HG02623 (cell line): ENCODE data around the gene DRC3.
A peak's percentile ranks its signal among the peaks of the same experiment; 100 is the strongest.

ENCODE experiments used
- ATAC-seq: cut with Tn5 transposase; IDR thresholded peaks from one replicate; pipeline ENCODE4 v1.9.1; 2021; ENCODE audit warnings: moderate library complexity; ENCODE audit not compliant: unreplicated experiment

The DRC3 gene

DNA sequence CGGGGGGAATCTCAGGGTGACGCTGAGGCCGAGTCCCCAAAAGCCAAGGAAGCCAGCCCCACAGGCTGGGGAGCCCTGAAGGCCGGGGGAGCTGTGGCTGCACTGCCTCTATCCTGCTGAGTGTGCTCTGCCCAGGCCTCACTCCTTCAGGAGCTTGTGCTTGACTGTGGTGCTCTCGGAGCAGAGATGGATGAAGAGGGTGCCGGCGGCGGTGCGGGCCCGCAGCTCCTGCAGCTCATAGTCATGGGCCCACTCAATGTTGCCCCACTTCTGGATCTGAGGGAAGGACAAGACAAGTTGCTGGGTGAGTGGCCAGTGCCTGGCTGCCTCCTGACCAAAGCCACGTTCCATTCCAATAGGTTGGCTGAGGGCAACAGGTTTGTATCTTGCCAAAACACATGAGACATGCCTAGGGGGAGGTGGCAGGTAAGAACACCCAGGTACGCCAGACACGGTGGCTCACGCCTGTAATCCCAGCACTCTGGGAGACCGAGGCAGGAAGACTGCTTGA lies 45.8 kb downstream of the DRC3 start:
- no peak for ATAC-seq

- ATAC-seq, result no peak
These were observed 47.1 kb downstream of the DRC3 start for GRCh38 chr17:18019838-18020154.

DNA sequence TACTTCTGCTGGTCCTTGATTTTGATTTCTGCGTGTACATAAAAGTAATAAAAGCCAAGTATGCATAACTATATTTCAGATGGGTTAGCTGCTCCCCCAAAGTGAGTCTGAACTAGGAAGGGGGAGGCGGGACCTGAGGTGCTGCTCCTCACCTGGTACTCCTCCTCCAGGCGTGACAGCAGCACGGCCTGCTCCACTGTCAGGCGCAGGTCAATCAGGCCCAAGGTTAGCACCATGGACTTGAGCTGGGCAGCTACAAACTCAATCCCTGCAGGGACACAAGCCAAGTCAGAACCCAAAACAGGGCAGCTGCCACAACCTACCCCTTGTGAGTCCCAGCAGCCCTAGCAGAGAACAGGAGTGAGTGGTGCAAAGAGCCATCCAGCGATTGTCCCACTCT lies 48.3 kb downstream of the DRC3 start:
- no peak for ATAC-seq

DNA sequence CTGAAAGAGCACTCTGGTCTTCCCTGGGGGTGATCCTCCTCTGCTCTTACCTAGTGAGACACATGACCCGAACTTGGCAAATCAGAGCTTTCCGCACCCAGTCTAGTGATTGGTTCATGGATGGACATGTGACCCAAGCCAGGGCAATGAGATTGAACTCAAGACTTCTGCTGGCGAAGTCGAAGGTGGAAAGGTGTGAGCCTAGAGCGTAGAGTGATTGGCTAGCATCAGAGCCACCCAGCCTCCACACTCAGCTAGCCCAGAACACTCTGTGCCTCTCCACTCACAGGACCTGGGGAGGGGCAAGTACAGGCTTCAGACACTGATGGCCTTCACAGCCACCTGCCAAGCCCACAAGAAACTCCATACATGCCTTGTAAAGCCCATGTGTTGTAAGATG lies 48.7 kb downstream of the DRC3 start:
- no peak for ATAC-seq

DNA sequence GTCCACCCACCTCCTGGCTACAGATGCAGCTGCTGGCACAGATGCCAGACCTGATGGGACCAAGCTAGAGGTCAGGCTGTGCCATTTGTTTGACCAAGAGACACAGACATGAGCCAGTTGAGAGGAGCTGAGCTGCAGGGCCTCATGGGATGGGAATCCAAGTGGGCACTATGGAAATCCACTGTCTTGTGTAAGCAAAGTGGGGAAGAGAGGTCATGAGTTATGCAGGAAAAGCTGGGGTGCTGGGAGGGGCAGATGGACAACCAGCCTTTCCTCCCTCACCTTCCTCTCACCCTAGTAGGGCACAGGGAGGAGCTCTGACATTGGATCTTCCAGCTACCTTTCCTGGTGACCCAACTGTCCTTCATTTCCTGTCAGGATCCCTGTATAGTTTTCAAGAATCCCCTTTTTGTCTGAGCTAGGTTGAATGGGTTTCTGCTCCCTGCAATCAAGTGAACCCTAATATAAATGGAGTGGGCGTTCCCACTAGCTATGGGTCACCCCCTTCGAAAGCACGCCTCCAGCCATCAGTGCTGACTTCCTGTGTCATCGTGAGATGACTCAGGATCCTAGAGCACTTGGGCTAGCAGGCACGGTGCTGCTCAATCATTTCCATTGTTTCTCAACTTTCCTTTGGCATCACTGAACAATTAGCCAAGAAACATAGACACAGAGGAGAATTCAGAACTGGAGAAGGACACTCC lies 52.7 kb downstream of the DRC3 start:
- no peak for ATAC-seq

GRCh38 chr17:18025945-18026776 lies 53.5 kb downstream of the DRC3 start:
- ATAC-seq, result no peak

DNA sequence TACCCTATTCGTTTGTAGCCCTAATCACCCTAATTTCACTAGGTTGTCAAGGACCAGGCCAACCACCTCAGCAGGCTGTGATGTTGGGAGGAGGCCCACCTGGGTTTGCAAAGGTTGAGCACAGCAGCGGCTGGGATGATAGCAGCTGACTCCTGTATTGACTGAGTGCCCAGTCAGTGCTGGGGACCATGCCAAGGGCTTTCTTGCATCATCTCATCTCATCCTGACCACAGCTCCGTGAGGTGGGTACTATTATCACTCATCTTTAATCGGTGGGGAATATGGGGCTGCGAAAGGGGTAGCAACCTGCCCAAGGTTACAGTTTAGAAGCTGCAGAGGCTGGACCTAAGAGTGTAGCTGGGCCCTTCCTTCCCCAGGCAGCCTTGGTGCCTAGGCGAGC lies 54.6 kb downstream of the DRC3 start:
- ATAC-seq, result no peak

- no peak for ATAC-seq
These were observed 55.7 kb downstream of the DRC3 start for GRCh38 chr17:18028114-18028951.

GRCh38 chr17:18028952-18029540 lies 56.4 kb downstream of the DRC3 start:
- ATAC-seq, result no peak

- no peak for ATAC-seq
These were observed 59.3 kb downstream of the DRC3 start for GRCh38 chr17:18031955-18032354.

GRCh38 chr17:18033442-18034099 lies 60.9 kb downstream of the DRC3 start:
- peak; percentile 69 for ATAC-seq

DNA sequence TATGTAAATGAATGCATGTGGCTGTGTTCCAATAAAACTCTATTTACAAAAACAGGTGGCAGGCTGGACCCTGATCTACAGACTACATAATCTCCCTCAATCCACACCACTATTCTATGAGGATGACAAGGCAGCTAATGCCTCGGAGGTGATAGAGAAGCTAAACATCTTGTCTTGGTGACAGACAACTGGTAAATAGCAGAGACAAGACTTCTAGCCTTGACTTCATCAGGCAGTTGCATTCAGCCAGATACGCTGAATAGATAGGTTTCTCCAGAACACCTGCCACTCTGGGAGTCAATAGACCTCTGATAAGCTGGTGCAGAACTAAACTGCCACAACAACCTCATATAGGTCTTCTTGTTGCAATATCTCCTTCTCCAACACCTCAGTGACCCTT lies 63.0 kb downstream of the DRC3 start:
- no peak for ATAC-seq

DNA sequence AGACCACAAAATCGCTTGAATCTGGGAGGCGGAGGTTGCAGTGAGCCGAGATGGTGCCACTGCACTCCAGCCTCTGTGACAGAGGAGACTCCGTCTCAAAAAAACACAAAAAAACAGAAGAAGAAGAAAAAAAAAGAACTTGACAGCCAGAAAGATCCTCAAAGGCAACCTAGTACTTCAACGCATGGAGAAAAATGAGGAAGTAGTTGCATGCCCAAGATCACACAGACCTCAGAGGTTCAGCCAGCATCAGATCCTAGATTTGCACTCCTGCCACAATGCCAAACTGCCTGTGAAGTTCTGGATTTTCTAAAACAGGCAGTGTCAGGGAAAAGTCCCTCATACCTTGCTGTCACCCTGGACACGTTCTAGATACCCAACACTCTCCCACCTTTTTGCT lies 64.8 kb downstream of the DRC3 start:
- ATAC-seq, result no peak

DNA sequence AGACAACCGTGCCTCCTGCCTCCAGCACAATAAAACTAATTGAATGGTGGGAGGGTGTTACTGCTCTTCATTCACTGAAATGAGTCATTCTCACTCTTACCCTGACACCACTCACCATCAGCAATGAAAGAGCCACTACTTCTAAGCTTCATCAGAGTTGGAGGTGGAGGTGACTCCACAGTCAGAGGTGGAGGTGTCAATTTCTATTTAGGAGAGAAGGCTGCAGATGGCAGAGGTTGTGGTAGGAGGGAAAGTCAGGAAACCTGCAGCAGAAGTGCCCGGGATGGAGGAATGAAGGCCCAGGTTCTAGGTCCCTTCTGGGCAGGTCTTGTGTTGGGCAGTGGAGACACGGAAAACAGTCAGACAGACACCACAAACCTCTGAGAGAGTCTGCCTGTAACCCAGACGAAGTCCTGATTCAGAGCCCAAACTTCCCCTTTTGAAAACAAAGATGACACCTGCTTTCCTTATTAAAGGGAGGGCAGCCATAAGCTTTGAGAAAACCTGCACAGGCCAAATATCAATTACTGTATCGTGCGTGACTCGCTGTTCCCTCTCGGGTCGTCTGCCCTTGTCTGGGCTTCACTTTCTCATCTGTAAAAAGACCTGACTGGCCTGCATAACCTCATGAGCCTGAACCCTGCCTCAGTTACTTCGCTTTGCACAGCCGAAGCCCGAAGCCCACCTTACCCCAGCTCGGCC lies 65.6 kb downstream of the DRC3 start:
- ATAC-seq, result no peak

DNA sequence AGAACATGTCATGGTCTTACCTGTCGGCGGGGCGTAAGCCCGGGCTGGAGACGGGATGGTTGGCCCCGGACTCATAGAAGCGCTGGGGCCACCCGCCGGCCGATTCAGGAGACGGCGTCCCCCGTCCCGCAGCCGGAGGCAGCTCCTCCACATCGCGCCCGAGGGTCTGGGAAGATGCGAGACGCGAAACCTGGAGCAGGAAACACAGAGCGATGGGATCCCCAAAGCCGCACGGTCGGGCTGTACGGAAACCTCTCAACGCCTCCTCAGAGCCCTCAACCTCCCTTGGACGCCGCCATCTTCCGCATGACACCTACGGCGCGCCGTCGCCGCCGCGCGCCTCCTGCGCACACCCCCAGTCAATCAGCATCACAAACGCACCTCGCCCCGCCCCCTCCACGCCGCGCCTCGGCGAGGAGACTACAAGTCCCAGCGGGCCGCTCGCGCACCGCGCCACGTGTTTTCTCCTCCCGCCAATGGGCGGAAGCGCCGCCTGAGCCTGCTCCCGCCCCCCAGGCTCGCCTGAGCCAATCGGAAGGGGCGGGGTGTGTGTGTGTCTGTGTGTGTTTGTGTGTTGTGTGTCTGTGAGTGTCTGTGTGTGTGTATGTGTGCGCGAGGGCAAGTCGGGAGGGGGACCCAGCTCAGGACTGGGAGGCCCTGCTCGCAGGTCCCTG lies 66.3 kb downstream of the DRC3 start, which contains the start of the genes ATPAF2 and GID4:
Gene ATPAF2 (minus strand): TSS at position 308 of the 674 bp plus-strand sequence. CDS start 155 bp downstream, at position 153.
Gene GID4 (plus strand): TSS at position 548 of the 674 bp plus-strand sequence. CDS start 57 bp downstream, at position 605.
- peak; percentile 85 for ATAC-seq

- peak; percentile 29 for ATAC-seq
These were observed 67.0 kb downstream of the DRC3 start for GRCh38 chr17:18039535-18040260.

- ATAC-seq, result no peak
These were observed 67.7 kb downstream of the DRC3 start for GRCh38 chr17:18040261-18040858.

DNA sequence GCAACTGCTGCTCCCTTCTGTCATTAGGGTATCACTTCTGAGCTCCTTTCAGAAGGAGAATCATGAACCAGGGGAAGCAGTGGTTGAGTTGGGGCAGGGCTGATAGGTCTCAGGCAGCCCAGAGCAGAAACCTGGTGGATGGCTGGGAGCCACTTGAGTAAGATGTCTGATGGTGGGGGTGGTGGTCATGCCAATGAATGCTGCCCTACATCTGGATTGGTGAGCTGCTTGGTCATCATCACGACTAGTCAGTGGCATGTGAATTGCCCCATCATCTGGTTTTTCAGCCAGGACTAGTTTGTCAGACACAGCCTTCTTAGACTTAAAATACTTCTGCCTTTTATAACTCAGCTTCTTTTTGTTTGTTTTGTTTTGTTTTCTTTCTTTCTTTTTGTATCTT lies 69.1 kb downstream of the DRC3 start:
- ATAC-seq, result no peak
